IMR-90 (cell line): Measurements from ENCODE around the gene CCDC122. TPM values are rescaled to one million over a fixed set of nuclear protein-coding genes. Genes with fewer than 3 reads are reported as not detected.

ENCODE experiments used
- ATAC-seq: fragments of 200-7000 bp; cut with Tn5 transposase; 2 replicates; pipeline ENCODE4 v1.9.1; 2020; ENCODE audit warnings: low read depth, mild to moderate bottlenecking, moderate library complexity
- BruUV-seq: library from RNA; stranded (reverse); fragments of 400-500 nt; replicated peaks from 2 replicates; lab custom pipeline; 2021; lab: Mats Ljungman, UMichigan
- CTCF ChIA-PET: fragments of 300-600 bp; formaldehyde crosslinking; extraction: SDS; loops from one replicate; lab custom pipeline; 2021; ENCODE audit warnings: antibody characterized with exemption; lab: Yijun Ruan, JAX
- POLR2A ChIA-PET: fragments of 300-600 bp; sonication (Branson Sonifier 250); formaldehyde crosslinking; loops from one replicate; lab custom pipeline; 2022; ENCODE audit warnings: antibody characterized with exemption; ENCODE audit not compliant: unreplicated experiment; lab: Charles Lee
- DNase-seq: peaks from one replicate; pipeline ENCODE4 v3.0.0; 2013
- H2AFZ ChIP-seq: replicated peaks from 2 replicates; pipeline ENCODE3; 2013; ENCODE audit warnings: low read length, mild to moderate bottlenecking; ENCODE audit not compliant: poor library complexity
- H2AK5ac ChIP-seq: 2 replicates; pipeline ENCODE4 v1.6.1; 2013; ENCODE audit warnings: low read depth, low read length, inconsistent platforms
- H2AK9ac ChIP-seq: replicated peaks from 2 replicates; pipeline ENCODE3; 2013; ENCODE audit warnings: mild to moderate bottlenecking, low read depth, low read length, moderate library complexity; ENCODE audit not compliant: poor library complexity
- H2BK120ac ChIP-seq: 2 replicates; pipeline ENCODE4 v1.6.1; 2013; ENCODE audit warnings: low read depth, low read length, inconsistent platforms
- H2BK15ac ChIP-seq: 3 replicates; pipeline ENCODE4 v1.6.1; 2013; ENCODE audit warnings: low read depth, low read length, inconsistent platforms
- H2BK20ac ChIP-seq: 2 replicates; pipeline ENCODE4 v1.6.1; 2013; ENCODE audit warnings: low read depth, mild to moderate bottlenecking, inconsistent platforms, low read length, moderate library complexity
- H2BK5ac ChIP-seq: 2 replicates; pipeline ENCODE4 v1.6.1; 2013; ENCODE audit warnings: mild to moderate bottlenecking, low read depth, low read length, inconsistent platforms; ENCODE audit not compliant: poor library complexity, severe bottlenecking
- H3K14ac ChIP-seq: replicated peaks from 2 replicates; pipeline ENCODE4 v1.6.1; 2013; ENCODE audit warnings: low read depth, low read length, inconsistent platforms
- H3K18ac ChIP-seq: 2 replicates; pipeline ENCODE4 v1.6.1; 2013; ENCODE audit warnings: low read depth, low read length, control low read depth
- H3K23ac ChIP-seq: 2 replicates; pipeline ENCODE4 v1.6.1; 2013; ENCODE audit warnings: low read depth, low read length, inconsistent platforms
- H3K27ac ChIP-seq: 2 replicates; pipeline ENCODE4 v1.5.1; 2013; ENCODE audit warnings: mild to moderate bottlenecking, control low read depth, low read length; ENCODE audit not compliant: insufficient read depth
- H3K27me3 ChIP-seq: 2 replicates; pipeline ENCODE4 v1.6.1; 2013; ENCODE audit warnings: low read length; ENCODE audit not compliant: control insufficient read depth, insufficient read depth
- H3K36me3 ChIP-seq: 2 replicates; pipeline ENCODE4 v1.6.1; 2013; ENCODE audit warnings: low read length, mixed read lengths; ENCODE audit not compliant: control insufficient read depth, insufficient read depth
- H3K4ac ChIP-seq: 2 replicates; pipeline ENCODE4 v1.6.1; 2013; ENCODE audit warnings: low read depth, low read length, inconsistent platforms
- H3K4me1 ChIP-seq: 2 replicates; pipeline ENCODE4 v1.6.1; 2013; ENCODE audit warnings: low read length, mixed read lengths; ENCODE audit not compliant: control insufficient read depth, insufficient read depth
- H3K4me2 ChIP-seq: 2 replicates; pipeline ENCODE4 v1.6.1; 2013; ENCODE audit warnings: low read depth, mild to moderate bottlenecking, control low read depth, low read length, moderate library complexity
- H3K4me3 ChIP-seq: 2 replicates; pipeline ENCODE4 v1.5.1; 2013; ENCODE audit warnings: low read depth, mild to moderate bottlenecking, control low read depth, low read length, moderate library complexity; ENCODE audit not compliant: insufficient read depth
- H3K56ac ChIP-seq: 2 replicates; pipeline ENCODE4 v1.6.1; 2013; ENCODE audit warnings: low read length, inconsistent platforms; ENCODE audit not compliant: insufficient read depth; ENCODE audit errors: extremely low read depth
- H3K79me1 ChIP-seq, 2 experiments: 2 replicates each; pipeline ENCODE4 v1.6.1; 2013; ENCODE audit warnings: low read length in 2 of 2, inconsistent platforms in 1 of 2, low read depth in 1 of 2
- H3K9ac ChIP-seq: 2 replicates; pipeline ENCODE4 v1.6.1; 2013; ENCODE audit warnings: low read depth, low read length, control low read depth
- H3K9me1 ChIP-seq: 2 replicates; pipeline ENCODE4 v1.6.1; 2013; ENCODE audit warnings: low read length, inconsistent platforms; ENCODE audit not compliant: insufficient read depth
- H3K9me3 ChIP-seq: 2 replicates; pipeline ENCODE4 v1.6.1; 2013; ENCODE audit warnings: low read length; ENCODE audit not compliant: control insufficient read depth, insufficient read depth
- H4K20me1 ChIP-seq: 2 replicates; pipeline ENCODE4 v1.6.1; 2013; ENCODE audit warnings: low read length, inconsistent platforms; ENCODE audit not compliant: insufficient read depth
- H4K5ac ChIP-seq: 2 replicates; pipeline ENCODE4 v1.6.1; 2013; ENCODE audit warnings: mild to moderate bottlenecking, low read depth, low read length, control low read depth
- H4K8ac ChIP-seq, 2 experiments: 2 replicates each; pipeline ENCODE4 v1.6.1; 2013; ENCODE audit warnings: low read depth in 2 of 2, low read length in 2 of 2, control low read depth in 1 of 2, inconsistent platforms in 1 of 2
- H4K91ac ChIP-seq: 2 replicates; pipeline ENCODE4 v1.6.1; 2013; ENCODE audit warnings: low read depth, low read length, inconsistent platforms; ENCODE audit not compliant: insufficient read depth
- BHLHE40 ChIP-seq: fragments of 150-350 bp; IDR thresholded peaks from 2 replicates; pipeline ENCODE4 v1.6.1; 2016; ENCODE audit warnings: mild to moderate bottlenecking, low read depth, low read length
- CEBPB ChIP-seq: IDR thresholded peaks from 2 replicates; pipeline ENCODE4 v1.6.1; 2012; ENCODE audit warnings: low read depth, low read length, improper control_type of control experiment
- ELK1 ChIP-seq: fragments of 150-350 bp; IDR thresholded peaks from 2 replicates; pipeline ENCODE4 v1.6.1; 2016; ENCODE audit warnings: low read depth, mild to moderate bottlenecking, low read length, moderate library complexity, borderline replicate concordance
- FOS ChIP-seq: fragments of 150-350 bp; IDR thresholded peaks from 2 replicates; pipeline ENCODE4 v1.6.1; 2016; ENCODE audit warnings: low read depth, low read length
- MAFK ChIP-seq: IDR thresholded peaks from 2 replicates; pipeline ENCODE4 v1.6.1; 2012; ENCODE audit warnings: low read depth, low read length, improper control_type of control experiment
- MAZ ChIP-seq: IDR thresholded peaks from 2 replicates; pipeline ENCODE4 v1.6.1; 2012; ENCODE audit warnings: low read depth, mild to moderate bottlenecking, low read length, improper control_type of control experiment, moderate library complexity, borderline replicate concordance
- MXI1 ChIP-seq: IDR thresholded peaks from 2 replicates; pipeline ENCODE4 v1.6.1; 2012; ENCODE audit warnings: low read depth, mild to moderate bottlenecking, low read length, moderate library complexity, borderline replicate concordance
- NFE2L2 ChIP-seq: fragments of 150-350 bp; IDR thresholded peaks from 2 replicates; pipeline ENCODE4 v1.6.1; 2016; ENCODE audit warnings: low read depth, mild to moderate bottlenecking, low read length
- RCOR1 ChIP-seq: IDR thresholded peaks from 2 replicates; pipeline ENCODE4 v1.6.1; 2012; ENCODE audit warnings: mild to moderate bottlenecking, low read length, improper control_type of control experiment; ENCODE audit not compliant: insufficient replicate concordance
- SMC3 ChIP-seq: fragments of 150-350 bp; IDR thresholded peaks from 2 replicates; pipeline ENCODE4 v1.6.1; 2016; ENCODE audit warnings: low read depth, mild to moderate bottlenecking, antibody characterized with exemption, low read length, moderate library complexity
- USF2 ChIP-seq: fragments of 150-350 bp; IDR thresholded peaks from 2 replicates; pipeline ENCODE4 v1.6.1; 2017; ENCODE audit warnings: mild to moderate bottlenecking, antibody characterized with exemption, low read length, low read depth
- WGBS, 2 experiments: methylation state at CpG; one replicate each; pipeline versions ENCODE4 v1.1.5 to v1.1.7; 2013; ENCODE audit warnings: missing lambda C conversion rate in 2 of 2; ENCODE audit not compliant: insufficient read length in 1 of 2; ENCODE audit errors: extremely low coverage in 2 of 2; 5-methylcytosine and 5-hydroxymethylcytosine counted together
- dilution Hi-C: fragments of 300-500 bp; cut with HindIII; formaldehyde crosslinking; loops from one replicate; pipeline ENCODE4 v1.14.3; 2018; ENCODE audit warnings: low sequenced_read_pairs; ENCODE audit not compliant: unreplicated experiment
- in situ Hi-C: fragments of 300-500 bp; cut with MboI; formaldehyde crosslinking; loops from 3 replicates; pipeline ENCODE4 v1.14.3; 2019; ENCODE audit warnings: low sequenced_read_pairs, inconsistent platforms, mixed read lengths
- intact Hi-C: fragments of 100-400 bp; cut with micrococcal nuclease; formaldehyde crosslinking; loops from 2 replicates; pipeline ENCODE4 v1.10.0; 2022
- polyA plus RNA-seq, 3 experiments: library from polyadenylated mRNA; depleted of rRNA; stranded (reverse); fragments of >200 nt; gene quantifications; 2 replicates each; pipeline ENCODE4 v1.2.3, GENCODE V29; 2012; ENCODE audit warnings: low replicate concordance in 1 of 3
- total RNA-seq: library from RNA; depleted of rRNA; stranded (reverse); fragments of >200 nt; gene quantifications from 2 replicates; pipeline ENCODE4 v1.2.3, GENCODE V29; 2012

CCDC122 gene
- total and polyA plus RNA-seq, 2 of the 4 experiments (the other 2 are of a cell fraction), result 0.70 to 0.72 TPM

GRCh38 chr13:43822969-43823368 lies 56.6 kb downstream of the CCDC122 start:
- Histone ChIP-seq H2BK20ac (0 out of 2 replicates have a peak overlapping the region, but pooled peaks have one; percentile 45), H3K56ac (no peak overlapping the region), H3K23ac (no peak overlapping the region), H3K9me3 (no peaks in the 10 kb centered on the region), H4K5ac (no peak overlapping the region), H3K27me3 (no peaks in the 10 kb centered on the region), H3K18ac (no peak overlapping the region), H3K4me3 (no peak overlapping the region), H3K14ac (peak overlapping the region; percentile 37), H4K20me1 (no peaks in the 10 kb centered on the region), H4K91ac (peak overlapping the region; percentile 24), H2BK5ac (no peak overlapping the region), H3K27ac (no peak overlapping the region), H3K4me1 (no peaks in the 10 kb centered on the region), H2BK120ac (peak overlapping the region; percentile 23; the same call in 1 of the 2 replicates), H2AFZ (peak overlapping the region; percentile 43), H3K36me3 (no peaks in the 10 kb centered on the region), H3K79me1 (no peaks in the 10 kb centered on the region), H4K8ac (no peak overlapping the region), H3K4me2 (no peak overlapping the region), H3K9me1 (no peaks in the 10 kb centered on the region; the same call in 1 of the 2 replicates), H3K9ac (no peak overlapping the region), H3K4ac (peak overlapping the region; percentile 61; the same call in 1 of the 2 replicates), H2AK5ac (peak overlapping the region; percentile 68; the same call in 1 of the 2 replicates), H2BK15ac (peak overlapping the region; percentile 60; the same call in 1 of the 3 replicates), H2AK9ac (no peak overlapping the region)
- TF ChIP-seq NFE2L2 (no peak), MAZ (no peak), MXI1 (no peak), MAFK (no peak), ELK1 (no peak), RCOR1 (no peak), BHLHE40 (no peak), FOS (no peak), USF2 (no peak), CEBPB (no peak), SMC3 (no peak)
- no CpG with 5 or more reads among the region's 1 CpG for WGBS, 2 experiments
- no TSS peak for BruUV-seq
- POLR2A ChIA-PET, result no interaction called here
- in situ Hi-C loops, result no loop called here
- ATAC-seq (no peak), DNase-seq (no peak)
- dilution Hi-C loops, result no loop called here
- intact Hi-C loops, result no loop called here
- CTCF ChIA-PET, result no interaction called here
